HAP-1 (cell line): ENCODE measurements around the gene RNF114.
"Not testable (repeated sequence)": the region's sequence is repeated elsewhere in the genome, so short reads cannot be mapped to it uniquely, and the experiment has no call there.

Experiments
- DNase-seq, 2 experiments: peaks; one replicate each; pipeline ENCODE4 v3.0.0-alpha.2; 2016 to 2020; ENCODE audit warnings: low spot score in 2 of 2
- H3K27me3 ChIP-seq: fragments of 250-450 bp; sonication (Bioruptor Pico); 2 replicates; pipeline ENCODE4 v1.5.1; 2020; ENCODE audit warnings: low read depth, mild to moderate bottlenecking, moderate library complexity
- H3K36me3 ChIP-seq: fragments of 250-450 bp; sonication (Bioruptor Pico); replicated peaks from 2 replicates; pipeline ENCODE4 v1.5.1; 2020; ENCODE audit warnings: mild to moderate bottlenecking
- H3K4me1 ChIP-seq: fragments of 250-450 bp; sonication (Bioruptor Pico); 2 replicates; pipeline ENCODE4 v1.5.1; 2020; ENCODE audit warnings: mild to moderate bottlenecking
- H3K4me3 ChIP-seq: fragments of 250-450 bp; sonication (Bioruptor Pico); 2 replicates; pipeline ENCODE4 v1.5.1; 2020; ENCODE audit warnings: mild to moderate bottlenecking, moderate library complexity
- H3K9me3 ChIP-seq: fragments of 250-450 bp; sonication (Bioruptor Pico); 2 replicates; pipeline ENCODE4 v1.5.1; 2020; ENCODE audit warnings: mild to moderate bottlenecking, moderate library complexity
- in situ Hi-C: fragments of 300-500 bp; cut with MboI; formaldehyde crosslinking; loops from 3 replicates; pipeline ENCODE4 v1.14.3; 2020; ENCODE audit warnings: low sequenced_read_pairs, inconsistent platforms, mixed read lengths

Gene RNF114

DNA sequence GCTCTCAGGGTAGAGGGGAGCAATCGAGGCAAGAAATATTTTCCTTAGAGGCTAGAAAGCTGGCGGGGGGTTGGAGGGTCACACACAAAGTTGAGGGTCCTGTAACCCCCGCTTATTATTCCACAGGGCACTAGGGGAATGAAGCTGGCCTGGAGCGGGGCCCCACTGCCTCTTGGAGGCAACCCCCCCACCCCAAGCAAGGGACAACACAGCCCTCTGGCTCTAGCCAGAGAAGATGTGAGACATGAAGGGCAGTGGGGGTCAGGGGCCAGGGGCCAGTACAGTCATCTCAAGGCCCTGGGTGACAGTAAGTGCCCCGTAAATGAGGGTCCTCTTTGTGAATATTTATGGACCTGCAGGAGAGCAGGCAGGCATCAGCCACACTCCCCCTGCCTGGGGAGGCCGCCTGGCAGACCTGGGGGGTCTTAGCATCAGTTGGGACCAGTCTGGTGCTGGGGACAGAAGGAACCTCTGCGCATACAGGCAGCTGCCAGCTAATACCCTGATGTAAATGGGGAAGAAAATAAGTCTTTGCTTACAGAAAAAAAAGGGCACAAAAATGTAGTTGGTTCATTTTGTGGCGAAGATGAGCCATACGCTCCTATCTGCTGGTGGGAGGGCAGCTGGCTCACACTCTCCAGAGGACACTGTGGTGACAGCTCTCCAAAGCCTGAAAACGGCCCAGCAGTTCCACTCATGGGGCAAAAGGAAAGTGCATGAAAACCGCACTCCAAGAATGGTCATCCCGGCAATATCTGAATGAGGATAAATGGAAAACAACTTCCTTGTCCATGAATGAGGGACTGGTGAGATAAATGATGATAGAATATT lies 42.7 kb upstream of the RNF114 start:
- H3K4me3 ChIP-seq, result no peak overlapping the region
- no peaks in the 10 kb centered on the region for H3K9me3 ChIP-seq
- peaks cover 3% of the 10 kb centered on the region; the same call in 1 of the 2 replicates for H3K36me3 ChIP-seq
- in situ Hi-C loops, result no loop called here
- H3K4me1 ChIP-seq, result peaks cover 2% of the 10 kb centered on the region; the same call in 1 of the 2 replicates
- no peak for DNase-seq
- H3K27me3 ChIP-seq, result no peaks in the 10 kb centered on the region

DNA sequence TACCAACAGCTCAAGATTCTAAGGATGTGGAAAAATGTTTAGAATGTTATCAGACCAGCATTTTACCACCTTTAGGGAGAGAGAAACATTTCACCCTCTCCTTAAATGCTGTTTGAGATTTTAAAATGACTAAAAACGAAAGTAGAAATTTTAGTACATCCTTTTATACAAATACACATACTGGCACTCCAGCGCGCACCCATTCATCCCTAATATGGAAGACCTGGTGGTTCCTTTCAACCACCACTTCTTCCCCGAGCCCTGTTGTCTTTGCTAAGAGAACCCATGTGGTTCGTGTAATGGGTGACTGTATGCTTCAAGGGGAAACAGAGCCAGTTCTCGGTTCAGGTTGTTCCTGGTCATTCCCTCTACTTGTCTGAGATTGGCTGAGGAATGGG lies 42.1 kb upstream of the RNF114 start:
- Histone ChIP-seq H3K4me1 (no peaks in the 10 kb centered on the region), H3K27me3 (no peaks in the 10 kb centered on the region), H3K36me3 (no peaks in the 10 kb centered on the region), H3K9me3 (no peaks in the 10 kb centered on the region), H3K4me3 (no peak overlapping the region)
- in situ Hi-C loops, result no loop called here
- DNase-seq, result no peak

DNA sequence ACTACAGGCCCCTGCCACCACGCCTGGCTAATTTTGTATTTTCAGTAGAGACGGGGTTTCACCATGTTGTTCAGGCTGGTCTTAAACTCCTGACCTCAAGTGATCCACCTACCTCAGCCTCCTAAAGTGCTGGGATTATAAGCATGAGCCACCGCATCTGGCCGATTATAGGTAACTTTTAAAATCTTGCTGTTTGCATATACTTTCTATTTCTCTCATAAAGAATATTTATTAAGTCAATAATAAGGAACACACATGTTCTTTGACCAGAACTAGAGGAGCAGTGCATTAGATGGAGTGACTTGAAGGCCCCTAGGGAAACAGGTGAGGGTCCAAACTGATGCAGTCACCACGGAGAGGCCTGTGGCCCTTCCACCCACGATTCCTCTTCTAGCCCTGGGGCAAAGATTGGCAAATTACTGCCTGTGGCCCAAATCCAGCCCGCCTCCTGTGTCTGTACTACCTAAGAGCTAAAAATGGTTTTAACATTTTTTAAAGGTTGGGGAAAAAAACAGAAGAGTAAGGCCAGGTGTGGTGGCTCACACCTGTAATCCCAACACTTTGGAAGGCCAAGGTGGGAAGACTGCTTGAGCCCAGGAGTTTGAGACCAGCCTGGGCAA lies 40.6 kb upstream of the RNF114 start:
- DNase-seq, H3K9me3 ChIP-seq, in situ Hi-C loops, H3K27me3 ChIP-seq, H3K36me3 ChIP-seq, H3K4me1 ChIP-seq, H3K4me3 ChIP-seq: not testable (repeated sequence)

DNA sequence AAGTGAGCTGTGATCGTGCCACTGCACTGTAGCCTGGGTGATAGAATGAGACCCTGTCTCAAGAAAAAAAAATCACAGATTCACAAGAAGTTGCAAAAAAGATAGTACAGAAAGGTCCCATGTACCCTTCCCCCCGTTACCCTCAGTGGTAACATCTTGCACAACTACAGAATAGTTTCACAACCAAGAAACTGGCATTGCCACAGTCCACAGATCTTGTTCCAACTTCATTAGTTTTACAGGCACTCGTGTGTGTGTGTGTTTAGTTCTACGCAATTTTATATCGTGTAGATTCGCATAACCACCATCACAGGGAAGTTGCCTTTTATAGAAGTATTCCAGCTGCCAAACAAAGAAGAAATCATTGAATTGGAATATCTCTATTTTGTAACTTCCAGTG lies 40.0 kb upstream of the RNF114 start:
- Histone ChIP-seq H3K36me3 (no peaks in the 10 kb centered on the region), H3K4me1 (no peaks in the 10 kb centered on the region), H3K4me3 (no peak overlapping the region), H3K9me3 (no peaks in the 10 kb centered on the region), H3K27me3 (no peaks in the 10 kb centered on the region)
- in situ Hi-C loops, result no loop called here
- no peak for DNase-seq

DNA sequence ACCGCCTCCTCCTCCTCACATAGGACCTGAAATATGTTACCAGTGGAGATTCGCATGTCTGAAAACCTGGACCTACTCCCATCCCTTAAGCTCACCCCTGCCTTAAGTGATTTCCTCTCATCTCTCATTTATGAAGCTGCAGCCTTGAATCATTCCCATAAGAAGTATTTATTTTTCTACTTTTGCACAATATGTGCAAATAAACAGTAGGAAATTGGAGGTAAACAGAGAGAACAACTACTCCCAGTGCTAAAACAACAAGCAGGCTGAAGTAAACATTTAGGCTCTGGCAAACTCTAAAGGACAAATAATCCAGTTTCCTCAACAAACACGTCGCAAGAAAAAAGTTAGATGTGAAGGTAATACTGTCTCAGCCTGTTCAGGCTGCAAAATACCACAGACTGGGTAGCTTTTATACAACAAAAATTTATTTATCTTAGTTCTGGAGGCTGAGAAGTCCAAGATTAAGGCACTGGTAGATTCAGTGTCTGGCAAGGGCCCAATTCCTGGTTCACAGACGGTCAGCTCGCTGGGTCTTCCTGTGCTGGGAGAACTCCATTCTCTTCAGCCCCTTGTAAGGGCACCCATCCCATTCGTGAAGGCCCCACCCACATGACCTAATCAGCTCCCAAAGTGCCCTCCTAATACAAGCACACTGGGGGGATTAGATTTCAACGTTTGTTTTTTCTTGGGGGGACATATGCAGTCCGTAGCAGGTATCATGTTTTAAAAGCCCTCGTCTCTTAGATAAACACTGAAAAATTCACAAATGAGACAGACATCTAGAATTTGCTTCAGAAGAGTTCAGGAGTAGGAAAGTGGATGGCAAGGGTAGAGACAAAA lies 36.4 kb upstream of the RNF114 start:
- Histone ChIP-seq H3K27me3 (no peaks in the 10 kb centered on the region), H3K4me1 (no peaks in the 10 kb centered on the region), H3K9me3 (no peaks in the 10 kb centered on the region), H3K36me3 (peaks cover 6% of the 10 kb centered on the region; the same call in 1 of the 2 replicates), H3K4me3 (no peak overlapping the region)
- in situ Hi-C loops, result no loop called here
- DNase-seq, result no peak

DNA sequence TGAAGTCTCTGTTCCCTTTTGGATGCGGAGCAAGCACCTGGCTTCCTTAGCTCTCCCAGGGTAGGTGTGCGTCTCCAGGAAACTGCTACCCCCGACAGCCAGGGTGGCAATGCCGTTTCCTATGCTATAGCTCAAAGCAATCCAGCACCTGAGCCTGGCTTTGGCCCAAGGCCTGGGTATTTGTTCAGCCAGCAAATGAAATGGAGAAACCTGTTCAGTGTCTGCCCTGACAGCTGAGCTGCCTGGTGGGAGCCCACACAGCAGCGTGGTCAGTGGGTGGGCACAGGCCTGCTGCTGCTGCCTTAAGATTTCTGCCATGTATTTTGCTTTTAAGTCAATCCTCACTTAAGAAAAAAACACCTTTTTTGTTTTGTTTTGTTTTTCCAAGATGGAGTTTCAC lies 34.6 kb upstream of the RNF114 start:
- no peak for DNase-seq
- Histone ChIP-seq H3K4me1 (no peaks in the 10 kb centered on the region), H3K36me3 (peaks cover 18% of the 10 kb centered on the region; the same call in 1 of the 2 replicates), H3K27me3 (no peaks in the 10 kb centered on the region), H3K4me3 (no peak overlapping the region), H3K9me3 (no peaks in the 10 kb centered on the region)
- in situ Hi-C loops, result no loop called here

DNA sequence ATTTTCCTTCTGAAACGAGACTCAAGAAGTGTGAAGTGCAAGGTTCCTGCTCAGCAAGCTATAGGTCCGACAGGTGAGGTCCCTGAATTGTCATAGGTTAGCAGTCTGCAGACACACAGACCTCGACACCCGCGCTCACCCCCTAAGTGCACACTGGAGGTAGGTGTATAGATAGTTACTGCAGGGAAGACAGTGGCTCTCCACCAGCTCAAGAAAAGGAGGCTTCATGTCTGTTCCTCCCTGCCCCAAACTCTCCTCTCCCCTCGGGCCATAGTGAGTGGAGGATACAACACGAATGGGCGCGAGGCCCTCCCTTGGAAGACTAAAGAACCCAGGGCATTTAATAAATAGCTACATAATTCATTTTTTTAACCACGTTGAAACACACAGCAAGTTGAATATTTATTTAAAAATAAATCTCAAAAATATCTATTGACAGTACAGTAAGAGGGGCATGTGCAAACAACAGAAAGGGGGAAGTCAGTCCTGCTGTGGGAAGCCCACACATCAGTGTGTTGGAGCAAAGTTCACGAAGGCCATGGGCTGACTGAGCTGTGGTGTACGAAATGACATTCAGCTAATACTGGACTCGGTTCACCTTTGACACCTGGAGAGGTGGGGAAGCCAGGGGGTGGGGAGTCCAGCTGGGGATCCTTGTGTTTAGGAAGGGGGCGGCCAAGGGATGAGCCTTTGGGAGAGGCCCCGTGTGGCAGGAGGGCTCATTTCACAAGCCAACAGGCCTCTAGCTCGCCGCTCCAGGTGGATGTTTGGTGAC lies 31.6 kb upstream of the RNF114 start:
- in situ Hi-C loops, result no loop called here
- peaks cover 27% of the 10 kb centered on the region for H3K36me3 ChIP-seq
- no peak overlapping the region for H3K4me3 ChIP-seq
- DNase-seq, result no peak
- H3K27me3 ChIP-seq, result no peaks in the 10 kb centered on the region
- H3K9me3 ChIP-seq, result no peaks in the 10 kb centered on the region
- no peaks in the 10 kb centered on the region for H3K4me1 ChIP-seq

DNA sequence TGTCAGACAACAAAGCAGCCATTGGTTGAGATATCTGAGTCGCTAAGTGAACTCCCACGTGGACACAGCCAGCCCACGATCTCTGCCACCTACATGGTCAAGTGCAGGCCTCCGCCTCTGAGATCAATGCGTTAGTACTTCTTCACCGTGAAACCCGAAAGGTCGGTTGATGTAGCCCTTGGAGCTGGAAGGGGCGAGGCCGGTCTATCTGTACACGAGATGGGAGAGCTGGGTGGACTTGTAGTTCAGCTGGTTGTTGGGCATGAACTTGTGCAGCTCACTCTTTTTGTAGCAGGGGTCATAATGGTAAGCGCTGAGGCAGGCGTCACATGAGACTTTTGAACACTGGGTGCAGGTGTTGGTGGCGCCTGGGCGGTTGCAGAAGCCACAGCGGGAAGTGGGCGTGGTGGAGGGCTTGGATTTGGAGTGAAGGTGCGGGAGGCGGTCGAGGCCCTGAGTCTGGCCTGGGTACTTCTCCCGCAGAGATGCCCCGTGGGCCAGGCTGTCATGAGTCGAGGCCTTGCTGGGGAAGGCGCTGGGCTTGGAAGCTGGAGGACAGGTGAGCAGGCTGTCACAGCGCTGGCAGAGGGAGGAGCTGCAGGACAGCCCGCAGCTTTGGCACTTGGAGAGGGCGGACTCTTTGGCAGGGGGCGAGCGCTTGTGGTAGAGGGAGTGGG lies 30.6 kb upstream of the RNF114 start:
- Histone ChIP-seq H3K9me3 (no peaks in the 10 kb centered on the region), H3K4me3 (no peak overlapping the region), H3K27me3 (no peaks in the 10 kb centered on the region), H3K36me3 (peaks cover 32% of the 10 kb centered on the region), H3K4me1 (peaks cover 5% of the 10 kb centered on the region; the same call in 1 of the 2 replicates)
- in situ Hi-C loops, result no loop called here
- DNase-seq, result no peak

DNA sequence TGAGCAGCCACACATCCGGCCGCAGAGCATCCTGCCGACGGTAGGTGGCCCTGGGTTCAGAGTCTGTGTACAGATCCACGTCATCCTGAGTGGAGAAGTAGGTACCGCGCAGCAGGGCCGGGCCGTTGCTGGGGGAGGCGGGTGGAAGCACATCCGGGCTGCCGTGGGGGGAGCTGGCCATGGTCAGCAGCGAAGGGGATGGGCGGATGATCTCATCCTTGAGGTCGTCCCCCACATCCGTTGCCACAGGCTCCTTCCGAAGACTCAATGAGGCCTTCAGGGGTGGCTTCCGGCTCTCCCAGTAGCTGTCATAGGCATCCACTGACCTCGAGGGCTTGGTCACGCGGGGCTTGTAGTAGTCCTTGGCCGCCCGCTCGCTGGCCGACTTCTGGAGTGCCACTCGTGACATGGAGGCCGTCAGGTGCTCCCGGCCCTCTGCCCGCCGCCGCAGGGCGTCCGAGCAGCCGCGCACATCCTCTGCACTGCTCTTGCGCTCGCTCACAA lies 30.0 kb upstream of the RNF114 start:
- H3K4me1 ChIP-seq, result peaks cover 5% of the 10 kb centered on the region; the same call in 1 of the 2 replicates
- DNase-seq, result no peak
- peaks cover 32% of the 10 kb centered on the region for H3K36me3 ChIP-seq
- H3K4me3 ChIP-seq, result no peak overlapping the region
- no peaks in the 10 kb centered on the region for H3K27me3 ChIP-seq
- in situ Hi-C loops, result no loop called here
- no peaks in the 10 kb centered on the region for H3K9me3 ChIP-seq

DNA sequence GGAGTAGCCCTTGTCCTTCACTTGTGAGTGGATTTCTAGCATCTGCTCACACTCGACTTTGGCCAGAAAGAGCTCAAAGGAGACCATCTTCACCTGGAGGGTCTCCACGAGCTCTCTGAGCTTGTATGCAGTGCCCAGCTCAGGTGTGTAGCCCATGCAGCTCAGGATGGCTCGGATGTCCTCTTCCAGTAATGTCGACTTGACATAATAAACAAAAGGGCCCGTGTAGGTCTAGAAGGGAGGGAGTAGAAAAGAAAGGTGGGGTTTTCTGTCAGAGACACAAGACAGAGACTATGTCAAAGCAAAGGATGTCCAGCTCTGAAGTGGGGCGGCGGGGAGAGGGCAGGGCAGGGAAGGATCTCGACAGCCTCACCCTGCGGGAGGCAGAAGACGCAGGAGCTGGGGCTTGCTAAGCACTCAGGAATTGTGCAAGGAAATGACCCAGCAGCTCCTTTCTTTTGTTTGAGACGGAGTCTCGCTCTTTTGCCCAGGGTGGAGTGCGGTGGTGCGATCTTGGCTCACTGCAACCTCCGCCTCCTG lies 29.5 kb upstream of the RNF114 start:
- no peaks in the 10 kb centered on the region for H3K27me3 ChIP-seq
- H3K4me1 ChIP-seq, result peaks cover 5% of the 10 kb centered on the region; the same call in 1 of the 2 replicates
- H3K36me3 ChIP-seq, result peaks cover 32% of the 10 kb centered on the region
- no peak overlapping the region for H3K4me3 ChIP-seq
- no peak for DNase-seq
- no peaks in the 10 kb centered on the region for H3K9me3 ChIP-seq
- in situ Hi-C loops, result no loop called here

DNA sequence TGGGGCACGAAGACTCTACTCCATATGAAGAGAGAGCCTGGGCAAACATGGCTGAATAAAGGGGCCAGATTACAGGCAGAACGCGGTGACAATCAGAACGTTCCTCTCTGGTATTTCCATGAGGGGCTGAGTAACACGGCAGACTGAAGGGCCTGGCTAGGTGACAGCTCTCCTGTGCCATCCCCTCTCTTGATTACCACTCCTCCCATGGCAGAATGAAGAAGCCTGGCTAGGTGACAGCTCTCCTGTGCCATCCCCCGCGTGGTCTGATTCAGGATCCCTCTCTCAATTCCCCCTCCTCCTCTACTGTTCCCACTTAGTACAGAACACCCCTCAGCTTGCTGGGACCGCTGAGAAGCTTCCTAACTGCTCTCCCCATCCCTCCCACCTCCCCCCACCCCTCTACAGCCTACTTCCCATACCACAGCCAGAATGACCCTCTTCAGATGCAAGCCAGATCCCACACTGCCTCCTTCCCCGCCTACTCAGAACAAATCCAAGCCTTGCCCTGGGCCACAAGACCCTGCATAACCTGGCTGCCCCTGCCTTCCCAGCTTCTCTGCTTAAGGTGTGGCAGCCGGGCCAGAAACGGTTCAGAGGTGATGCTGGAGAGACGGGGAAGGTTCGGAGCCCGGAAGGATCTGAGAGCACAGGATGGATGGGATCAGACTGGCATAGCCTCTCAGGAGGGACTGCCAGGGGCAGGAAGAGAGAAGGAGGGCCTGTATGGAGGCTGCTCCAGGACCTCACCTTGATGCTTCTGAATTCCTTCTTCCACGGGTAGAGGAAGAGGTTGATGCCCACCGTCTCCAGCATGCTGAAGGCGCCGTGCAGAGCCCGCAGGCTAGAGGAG lies 28.6 kb upstream of the RNF114 start:
- H3K9me3 ChIP-seq, result no peaks in the 10 kb centered on the region
- peaks cover 32% of the 10 kb centered on the region for H3K36me3 ChIP-seq
- no peak for DNase-seq
- H3K4me3 ChIP-seq, result no peak overlapping the region
- H3K4me1 ChIP-seq, result peaks cover 5% of the 10 kb centered on the region; the same call in 1 of the 2 replicates
- no peaks in the 10 kb centered on the region for H3K27me3 ChIP-seq
- in situ Hi-C loops, result no loop called here

DNA sequence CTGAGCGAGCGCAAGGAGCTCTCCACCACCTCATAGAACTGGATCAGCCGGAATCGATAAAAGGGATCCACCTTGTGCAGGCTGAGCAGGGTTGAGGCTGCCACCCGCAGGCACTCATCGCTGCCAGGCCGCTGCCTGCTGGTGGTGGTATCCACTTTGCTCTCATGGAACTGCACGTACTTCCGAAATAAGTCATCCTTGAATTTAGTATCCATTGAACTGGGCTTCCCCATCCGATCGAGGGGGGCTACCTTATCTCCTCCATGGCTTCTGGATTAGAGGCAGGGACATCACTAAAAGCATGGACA lies 28.0 kb upstream of the RNF114 start:
- in situ Hi-C loops, result no loop called here
- DNase-seq, result no peak
- Histone ChIP-seq H3K36me3 (peaks cover 32% of the 10 kb centered on the region), H3K4me1 (peaks cover 5% of the 10 kb centered on the region; the same call in 1 of the 2 replicates), H3K27me3 (no peaks in the 10 kb centered on the region), H3K9me3 (no peaks in the 10 kb centered on the region), H3K4me3 (no peak overlapping the region)
